Measurements from ENCODE around the gene CPNE8.

- TF ChIP-seq CTCF (IDR thresholded peaks at IDR 0.05) (no peak), EP300 (IDR thresholded peaks at IDR 0.05) (no peak), POLR2A (IDR thresholded peaks at IDR 0.05) (no peak), POLR2AphosphoS5 (IDR thresholded peaks at IDR 0.05) (no peak)
These were observed 91.5 kb downstream of the CPNE8 start for GRCh38 chr12:38813923-38814322.

Measured in stomach (tissue), 4 donors.